Measurements from ENCODE around the gene SWT1.

- TF ChIP-seq CTCF (conservative IDR thresholded peaks at IDR 0.05; ENCODE audit: low read length) (no peak), EZH2phosphoT487 (IDR thresholded peaks at IDR 0.05; ENCODE audit: borderline replicate concordance) (no peak)
These were observed 143.2 kb downstream of the SWT1 start for GRCh38 chr1:185300152-185300551.

Data from Loucy (cell line).